Measurements from ENCODE around the gene ZCCHC14.

The ZCCHC14 gene

DNA sequence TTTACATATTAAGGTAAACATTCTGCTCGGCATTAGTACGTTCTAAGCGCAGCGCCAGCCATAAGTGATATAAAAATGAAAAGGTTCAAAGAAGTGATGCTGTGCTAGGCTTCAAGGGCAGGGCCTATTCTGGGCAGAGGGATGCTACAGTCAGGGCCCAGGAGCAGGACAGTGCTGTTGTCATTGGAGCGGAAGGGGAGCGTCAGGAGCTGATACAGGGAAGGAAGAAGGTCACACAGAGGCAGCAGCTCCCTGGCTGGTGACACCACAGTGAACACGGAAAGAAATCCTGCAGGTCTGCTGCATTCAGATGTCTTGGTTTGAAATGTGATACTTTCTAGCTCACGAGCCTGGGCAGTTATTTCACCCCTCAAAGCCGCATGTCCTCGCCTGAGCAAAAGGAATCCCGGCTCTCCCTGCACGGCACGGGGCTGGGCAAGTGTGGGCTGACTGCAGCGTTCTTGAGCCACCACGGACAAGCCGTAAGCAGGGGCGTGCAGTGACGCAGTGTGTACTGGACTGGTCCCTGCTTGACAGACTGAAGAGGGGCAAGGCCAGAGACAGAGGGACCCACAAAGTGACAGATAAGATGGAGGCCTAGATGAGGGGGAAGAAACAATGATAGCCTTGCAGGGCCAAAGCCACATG is 41.1 kb downstream of the ZCCHC14 start:
- no peak for DNase-seq

GRCh38 chr16:87448866-87449265 is 44.0 kb downstream of the ZCCHC14 start:
- DNase-seq = no peak

DNA sequence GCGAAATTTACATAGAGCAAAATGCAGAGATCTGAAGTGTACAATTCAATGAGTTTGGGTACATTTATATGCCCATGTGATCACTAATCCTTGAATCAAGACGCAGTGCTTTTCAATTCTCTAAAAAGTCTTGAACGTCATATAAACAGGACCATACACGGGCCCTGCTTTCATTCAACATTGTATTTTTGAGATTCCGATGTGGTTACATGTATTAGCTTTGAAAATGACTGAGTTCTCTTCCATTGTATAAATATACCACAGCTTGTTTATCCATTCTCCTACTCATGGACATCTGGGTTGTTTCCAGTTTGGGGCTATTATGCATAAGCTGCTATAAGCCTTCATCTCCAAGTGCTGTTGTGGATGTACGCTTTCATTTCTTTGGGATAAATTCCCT is 45.5 kb downstream of the ZCCHC14 start:
- no peak for DNase-seq

DNA sequence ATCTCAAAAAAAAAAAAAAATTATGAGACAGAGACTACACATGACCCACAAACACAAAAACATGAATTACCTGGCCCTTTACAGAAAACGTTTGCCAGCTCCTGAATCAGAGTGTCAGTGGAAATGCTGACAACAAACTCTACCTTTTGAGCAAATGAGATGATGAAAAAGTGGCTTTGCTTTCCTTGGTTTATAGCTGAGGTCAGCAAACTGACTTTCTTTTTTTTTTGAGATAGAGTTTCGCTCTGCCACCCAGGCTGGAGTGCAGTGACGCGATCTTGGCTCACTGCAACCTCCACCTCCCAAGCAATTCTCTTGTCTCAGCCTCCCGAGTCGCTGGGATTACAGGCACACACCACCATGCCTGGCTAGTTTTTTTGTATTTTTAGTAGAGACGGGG is 46.3 kb downstream of the ZCCHC14 start:
- DNase-seq = no peak

- DNase-seq = no peak
Measured at GRCh38 chr16:87445486-87445885, 47.3 kb downstream of the ZCCHC14 start.

GRCh38 chr16:87443964-87444363 is 48.9 kb downstream of the ZCCHC14 start:
- no peak for DNase-seq

DNA sequence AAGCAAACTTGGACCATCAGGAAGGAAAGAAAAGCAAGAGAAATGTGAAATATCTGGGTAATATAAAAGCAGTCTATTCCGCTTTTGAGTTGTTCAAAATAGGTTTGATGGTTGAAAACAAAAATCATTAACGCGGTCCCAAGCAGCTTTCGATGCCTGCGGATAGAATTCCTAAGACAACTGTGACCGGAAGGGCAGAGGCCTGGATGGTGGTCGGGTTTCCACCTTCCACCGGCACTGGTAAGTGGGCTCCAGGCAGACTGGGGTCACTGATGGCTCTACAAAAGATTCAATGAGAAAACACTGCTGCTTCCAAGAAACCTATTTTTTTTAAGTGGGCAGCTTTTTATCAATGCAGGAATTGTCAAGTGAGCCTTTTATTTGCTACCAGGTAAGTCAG is 49.8 kb downstream of the ZCCHC14 start:
- no peak for DNase-seq

- DNase-seq = no peak
Measured at GRCh38 chr16:87442581-87442966, 50.2 kb downstream of the ZCCHC14 start.

DNA sequence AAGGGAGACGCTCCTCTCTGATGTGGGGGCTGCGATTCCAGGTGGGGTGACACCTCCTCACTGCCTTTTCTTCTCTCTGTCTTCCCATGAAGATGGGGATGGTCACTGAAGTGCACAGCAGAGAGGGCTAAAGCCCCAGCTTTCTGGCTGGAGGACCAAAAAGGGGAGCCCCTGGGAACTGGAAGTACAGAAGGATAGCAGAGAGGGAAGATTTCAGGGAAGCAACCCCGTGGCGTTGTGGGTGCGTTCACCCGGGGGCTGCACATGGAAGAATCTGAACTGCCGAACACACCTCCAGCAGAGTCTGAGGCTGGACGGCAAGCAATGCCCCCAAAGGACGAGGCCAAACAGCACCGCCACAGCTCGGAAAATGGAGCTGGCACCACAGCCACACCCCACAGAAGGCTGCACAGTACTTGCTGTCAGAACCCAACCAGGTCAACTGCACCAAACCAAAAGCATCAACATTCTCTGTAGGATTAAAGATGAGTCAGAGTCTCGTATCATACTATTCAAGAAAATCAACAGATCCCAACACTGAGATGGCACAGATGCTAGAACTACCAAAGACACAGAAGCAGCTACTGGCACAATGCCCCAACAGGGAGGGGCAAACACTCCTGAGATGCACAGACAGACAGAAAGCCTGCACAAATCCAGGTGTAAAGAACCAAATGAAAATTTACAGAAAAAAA is 50.8 kb downstream of the ZCCHC14 start:
- no peak for DNase-seq

DNA sequence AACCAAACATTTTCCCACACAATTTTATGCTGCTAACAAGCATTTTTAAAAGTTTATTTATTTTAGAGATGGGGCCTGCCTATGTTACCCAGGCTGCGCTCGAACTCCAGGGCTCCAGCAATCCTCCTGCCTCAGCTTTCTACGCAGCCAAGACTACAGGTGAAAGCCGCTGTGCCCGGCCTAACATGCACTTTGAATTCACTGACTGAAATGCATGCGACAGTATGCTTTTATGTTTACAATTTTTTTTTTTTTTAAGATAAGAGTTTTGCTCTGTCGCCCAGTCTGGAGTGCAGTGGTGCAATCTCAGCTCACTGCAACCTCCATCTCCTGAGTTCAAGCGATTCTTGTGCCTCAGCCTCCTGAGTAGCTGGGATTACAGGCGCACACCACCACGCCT is 52.9 kb downstream of the ZCCHC14 start:
- DNase-seq = no peak

DNA sequence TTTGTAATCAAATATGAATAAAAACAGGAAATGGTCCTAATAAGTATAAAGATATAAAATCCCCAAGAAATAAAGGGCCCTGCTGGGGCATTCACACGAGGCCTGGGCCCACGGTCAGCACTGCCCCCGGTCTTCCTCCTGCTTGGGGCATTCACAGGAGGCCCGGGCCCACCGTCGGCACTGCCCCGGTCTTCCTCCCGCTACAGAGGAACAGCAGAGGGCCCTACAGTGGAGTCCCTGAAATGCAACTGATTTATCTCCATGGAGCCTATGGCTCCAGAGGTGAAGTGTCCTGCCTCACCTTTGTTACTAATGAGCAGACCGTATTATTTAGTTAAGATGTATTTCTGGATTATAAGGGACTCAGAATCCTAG is 54.2 kb downstream of the ZCCHC14 start:
- no peak for DNase-seq

GRCh38 chr16:87437911-87438610 is 54.8 kb downstream of the ZCCHC14 start:
- no peak for DNase-seq

- DNase-seq = no peak
Measured at GRCh38 chr16:87437327-87437726, 55.5 kb downstream of the ZCCHC14 start.

DNA sequence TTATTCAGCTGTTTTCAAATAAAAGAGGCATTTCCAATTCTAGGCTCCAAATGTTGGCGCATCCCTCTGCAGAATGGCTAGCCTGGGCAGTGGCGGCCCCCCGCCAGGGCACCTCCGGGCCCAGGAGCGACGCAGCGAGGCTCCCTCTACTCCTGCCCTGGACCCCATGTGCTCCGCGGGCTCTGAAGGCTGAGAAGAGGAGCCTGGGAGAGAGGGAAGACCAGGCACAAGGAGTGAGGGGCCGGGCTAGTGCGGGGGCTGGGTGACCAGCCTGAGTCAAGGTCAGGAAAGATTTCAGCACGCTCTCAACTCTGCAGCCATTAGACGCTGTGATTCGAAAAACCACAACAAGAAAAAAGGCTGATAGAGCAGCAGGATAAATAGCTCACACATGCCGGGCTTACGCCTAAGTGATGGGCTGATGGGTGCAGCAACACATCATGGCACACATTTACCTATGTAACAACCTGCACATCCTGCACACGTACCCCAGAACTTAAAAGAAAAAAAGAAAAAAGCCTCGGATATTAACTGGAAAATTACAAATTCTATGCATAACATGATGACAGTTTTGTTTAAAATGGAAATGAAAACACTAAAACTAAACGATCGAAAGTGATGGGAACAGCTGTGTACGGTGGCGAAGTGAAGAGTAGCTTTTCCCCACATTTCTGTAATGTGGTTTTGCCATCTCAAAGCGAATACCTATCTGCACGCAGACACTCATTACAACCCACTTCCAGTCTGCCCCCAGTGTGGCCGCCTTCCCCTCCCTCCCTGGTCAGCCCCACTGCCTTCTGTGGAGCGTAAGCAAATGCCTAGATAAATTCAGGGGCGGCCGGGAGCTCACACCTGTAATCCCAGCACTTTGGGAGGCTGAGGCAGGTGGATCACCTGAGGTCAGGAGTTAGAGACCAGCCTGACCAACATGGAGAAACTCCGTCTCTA is 56.3 kb downstream of the ZCCHC14 start:
- DNase-seq = no peak

GRCh38 chr16:87435372-87436224 is 57.2 kb downstream of the ZCCHC14 start:
- DNase-seq = no peak

GRCh38 chr16:87434146-87434667 is 58.6 kb downstream of the ZCCHC14 start:
- DNase-seq = no peak

GRCh38 chr16:87432330-87432915 is 60.4 kb downstream of the ZCCHC14 start:
- no peak for DNase-seq

DNA sequence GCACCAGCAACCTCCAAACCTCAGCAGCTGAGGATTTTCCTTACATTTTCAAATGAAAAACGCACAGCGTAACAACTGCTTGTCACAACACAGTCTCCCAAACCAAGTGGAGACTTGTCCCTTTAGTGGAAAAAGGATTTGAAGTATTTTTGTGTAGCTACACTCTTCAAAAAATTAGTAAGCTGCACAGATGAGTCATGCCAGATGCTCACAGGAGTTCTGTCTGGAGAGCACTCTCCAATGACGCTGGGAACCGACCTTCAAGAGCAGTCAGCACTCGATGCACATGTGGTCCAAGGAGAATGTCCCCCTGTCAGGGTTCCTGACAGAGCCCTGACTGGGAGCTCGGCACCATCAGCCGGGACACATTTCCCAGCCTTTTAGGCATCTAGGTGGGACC is 60.9 kb downstream of the ZCCHC14 start:
- DNase-seq = no peak

GRCh38 chr16:87426423-87427215 is 66.2 kb downstream of the ZCCHC14 start:
- no peak for DNase-seq

GRCh38 chr16:87425941-87426340 is 66.9 kb downstream of the ZCCHC14 start:
- DNase-seq = no peak

DNA sequence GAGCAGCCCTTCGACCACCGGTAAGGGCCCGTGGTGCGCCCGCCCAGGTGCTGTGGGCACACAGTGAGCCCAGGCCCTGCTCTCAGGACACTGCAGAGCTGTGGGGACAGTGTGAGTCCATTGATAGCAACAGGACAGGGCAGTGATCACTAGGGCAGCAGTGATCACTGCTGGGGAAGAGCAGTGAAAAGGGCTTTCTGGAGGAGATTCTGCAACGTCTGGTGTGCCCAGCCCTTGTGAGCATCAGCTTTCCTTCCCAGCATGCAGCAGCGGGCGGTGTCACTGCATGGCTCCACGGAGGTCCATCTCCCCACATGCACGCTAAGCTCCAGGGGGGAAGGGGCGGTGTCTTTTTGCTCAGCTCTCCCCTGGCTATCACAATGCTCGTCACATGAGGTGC is 68.6 kb downstream of the ZCCHC14 start:
- DNase-seq = no peak
